Right lobe of liver (tissue), 4 donors: Measurements from ENCODE around the gene UNC13D.

Source experiments
- POLR2A ChIP-seq: fragments of 450-650 bp; IDR thresholded peaks from one replicate; pipeline ENCODE4 v1.6.1; 2017; ENCODE audit warnings: antibody characterized with exemption, mild to moderate bottlenecking
- TF ChIP-seq, protein P1 (sequence below), 4 donors: fragments of 200-600 bp in 3 of 4; fragments of 450-650 bp in 1 of 4; IDR thresholded peaks; one replicate each; pipeline versions ENCODE4 v1.5.1 to v1.8.0; 2016 to 2022; ENCODE audit warnings: antibody characterized with exemption in 4 of 4, mild to moderate bottlenecking in 2 of 4
- donor health status: DM: no; HTN: no; CAD: no.
- donor health status: DM: no; HTN: no; CAD: no.
- donor health status: DM: no; HTN: yes; CAD: no.

DNA sequence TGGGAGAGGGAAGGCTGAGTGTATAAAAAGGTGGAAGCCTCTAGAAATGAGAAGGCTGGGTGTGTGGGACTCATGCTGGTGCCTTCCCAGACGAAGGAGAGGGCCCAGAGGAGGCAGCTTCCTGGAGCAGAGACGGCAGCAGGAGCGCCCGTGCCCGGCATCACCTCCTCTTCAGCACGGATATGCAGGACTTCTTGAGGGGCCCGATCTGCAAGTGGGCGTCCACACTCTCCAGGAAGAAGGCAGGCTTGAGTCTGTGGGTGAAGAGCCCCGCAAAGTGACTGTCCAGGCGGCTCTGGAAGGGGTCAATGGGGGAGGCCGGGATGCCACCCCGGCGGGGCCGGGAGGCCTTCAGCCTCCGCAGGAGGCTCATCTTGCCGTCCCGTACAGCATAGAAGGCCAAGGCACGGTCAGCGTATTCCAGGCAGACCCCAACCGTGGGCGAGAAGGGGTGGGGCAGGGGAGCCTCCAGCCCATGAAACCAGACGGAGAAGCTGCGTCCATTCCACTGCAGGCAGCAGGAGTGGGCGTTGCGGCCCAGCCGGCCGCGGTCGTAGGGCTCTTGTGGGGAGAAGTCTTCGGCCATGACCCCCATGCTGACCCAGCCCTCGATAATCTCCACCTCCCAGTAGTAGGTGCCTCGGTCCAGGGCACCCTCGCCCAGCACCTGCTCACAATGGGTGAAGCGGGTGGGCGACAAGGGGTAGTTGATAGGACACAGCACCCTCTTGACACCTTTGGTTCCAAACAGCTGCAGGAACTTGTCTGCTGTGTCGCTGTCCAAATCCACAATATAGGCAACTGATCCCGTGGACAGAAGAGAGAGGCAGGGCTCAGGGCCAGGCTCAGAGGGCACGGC lies 30.3 kb upstream of the UNC13D start:
- TF ChIP-seq, protein P1, sequence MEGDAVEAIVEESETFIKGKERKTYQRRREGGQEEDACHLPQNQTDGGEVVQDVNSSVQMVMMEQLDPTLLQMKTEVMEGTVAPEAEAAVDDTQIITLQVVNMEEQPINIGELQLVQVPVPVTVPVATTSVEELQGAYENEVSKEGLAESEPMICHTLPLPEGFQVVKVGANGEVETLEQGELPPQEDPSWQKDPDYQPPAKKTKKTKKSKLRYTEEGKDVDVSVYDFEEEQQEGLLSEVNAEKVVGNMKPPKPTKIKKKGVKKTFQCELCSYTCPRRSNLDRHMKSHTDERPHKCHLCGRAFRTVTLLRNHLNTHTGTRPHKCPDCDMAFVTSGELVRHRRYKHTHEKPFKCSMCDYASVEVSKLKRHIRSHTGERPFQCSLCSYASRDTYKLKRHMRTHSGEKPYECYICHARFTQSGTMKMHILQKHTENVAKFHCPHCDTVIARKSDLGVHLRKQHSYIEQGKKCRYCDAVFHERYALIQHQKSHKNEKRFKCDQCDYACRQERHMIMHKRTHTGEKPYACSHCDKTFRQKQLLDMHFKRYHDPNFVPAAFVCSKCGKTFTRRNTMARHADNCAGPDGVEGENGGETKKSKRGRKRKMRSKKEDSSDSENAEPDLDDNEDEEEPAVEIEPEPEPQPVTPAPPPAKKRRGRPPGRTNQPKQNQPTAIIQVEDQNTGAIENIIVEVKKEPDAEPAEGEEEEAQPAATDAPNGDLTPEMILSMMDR (IDR thresholded peaks at IDR 0.05): no peak
- TF ChIP-seq POLR2A: no peak
